DMS79 (cell line): ENCODE measurements around the gene TMEM239.

ENCODE experiments used
- DNase-seq: peaks from one replicate; lab custom pipeline; 2025; lab: John Stamatoyannopoulos, UW

The TMEM239 gene

GRCh38 chr20:2851086-2851485 lies 34.9 kb downstream of the TMEM239 start:
- DNase-seq: no peak

DNA sequence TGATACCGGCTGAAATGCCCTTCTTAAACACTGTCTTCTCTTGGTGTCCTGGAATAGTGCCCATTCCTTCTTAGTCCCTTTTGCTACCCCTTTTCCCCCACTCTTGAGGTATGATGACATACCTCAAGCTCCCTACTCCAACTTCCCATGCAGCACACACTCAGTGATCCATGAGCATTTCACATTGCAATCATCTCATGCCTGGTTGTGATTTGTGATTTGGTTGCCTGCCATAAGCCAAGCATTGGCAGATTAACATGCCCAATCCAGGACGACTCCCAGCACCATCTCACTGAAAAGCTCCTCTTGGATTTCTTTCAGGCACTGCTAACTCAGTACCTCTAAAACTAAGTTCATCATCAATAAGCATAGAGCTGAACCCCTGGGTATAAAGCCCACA lies 42.4 kb downstream of the TMEM239 start:
- DNase-seq: no peak

DNA sequence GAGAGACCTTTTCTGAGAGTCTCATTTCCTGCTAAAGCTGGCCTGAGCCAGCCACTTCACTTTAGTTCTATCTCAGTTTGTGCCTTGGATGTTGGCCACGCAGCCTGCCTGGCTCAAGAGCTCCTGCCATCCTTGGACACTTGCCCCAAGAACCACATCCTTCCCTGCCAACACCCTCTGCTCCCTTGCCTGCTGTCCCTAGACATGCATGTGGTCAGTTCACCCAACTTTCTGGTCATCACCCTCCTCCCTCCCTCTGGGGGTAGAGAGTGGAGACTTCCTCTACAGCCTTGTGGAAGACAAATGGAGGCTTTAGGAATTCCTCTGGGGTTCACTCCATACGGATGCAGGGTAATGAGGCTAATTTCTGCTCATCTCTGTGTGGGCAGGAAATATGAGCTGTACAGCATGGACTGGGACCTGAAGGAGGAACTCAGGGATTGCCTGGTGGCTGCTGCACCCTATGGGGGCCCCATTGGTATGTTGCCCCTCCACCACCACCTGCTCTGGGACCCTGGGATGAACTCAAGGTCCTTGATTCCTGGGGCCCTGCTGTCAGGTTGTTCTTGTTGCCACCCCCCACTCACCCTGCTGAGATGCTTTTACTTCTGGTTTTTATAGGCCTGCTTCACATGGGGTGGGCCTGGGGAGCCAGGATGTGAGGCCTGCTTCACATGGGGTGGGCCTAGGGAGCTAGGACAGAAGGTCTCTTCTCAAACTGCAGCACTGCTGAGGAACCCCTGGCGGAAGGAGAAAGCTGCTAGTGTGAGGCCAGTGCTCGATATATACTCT lies 43.4 kb downstream of the TMEM239 start:
- no peak for DNase-seq

DNA sequence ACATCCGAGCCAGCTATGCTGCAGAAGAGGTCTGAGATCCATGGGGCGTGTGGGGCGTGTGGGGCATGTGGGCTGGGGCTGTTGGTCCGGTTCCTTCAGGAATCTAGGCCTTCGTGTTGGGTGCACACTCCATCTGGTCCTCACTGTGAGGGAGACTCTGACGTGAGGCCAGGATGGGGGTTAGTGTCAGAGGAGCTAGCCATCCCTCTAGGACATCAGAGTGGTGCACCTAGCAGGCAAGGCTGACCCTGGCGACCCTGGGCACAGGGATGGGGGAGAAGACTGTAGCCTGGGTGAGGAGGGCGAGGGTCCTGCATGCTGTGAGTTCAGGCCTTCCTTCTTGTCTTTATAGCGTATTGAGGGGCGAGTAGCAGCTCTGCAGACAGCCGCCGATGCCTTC lies 48.5 kb downstream of the TMEM239 start:
- DNase-seq: no peak

GRCh38 chr20:2865101-2865500 lies 48.9 kb downstream of the TMEM239 start:
- no peak for DNase-seq

DNA sequence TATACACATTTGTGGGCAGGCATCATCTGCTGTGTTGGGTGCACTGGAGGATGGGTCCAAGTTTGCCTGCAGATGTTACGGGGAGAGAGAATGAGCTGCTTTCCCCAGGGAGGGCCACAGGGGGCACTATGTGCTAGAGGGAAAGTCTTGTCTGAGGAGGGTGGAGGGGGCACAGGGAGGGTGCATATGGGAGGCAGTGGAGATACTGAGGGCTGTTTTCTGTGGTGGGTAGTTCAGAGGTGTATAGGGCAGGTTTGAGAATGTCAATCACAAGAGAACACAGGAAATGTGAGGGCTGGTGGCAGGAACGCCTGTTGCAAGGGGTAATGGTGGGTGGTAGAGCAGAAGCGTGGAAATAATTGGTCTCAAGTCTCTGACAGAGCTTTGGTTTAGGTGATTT lies 49.5 kb downstream of the TMEM239 start:
- no peak for DNase-seq

GRCh38 chr20:2866236-2866635 lies 50.1 kb downstream of the TMEM239 start:
- DNase-seq: no peak

- no peak for DNase-seq
Observed at GRCh38 chr20:2867081-2867864, 51.1 kb downstream of the TMEM239 start.
